B cell (primary cell): ENCODE data around the gene PTGES.

Experiments used
- CTCF ChIP-seq: fragments of 200-600 bp; IDR thresholded peaks from one replicate; pipeline ENCODE4 v1.8.0; 2022; ENCODE audit warnings: antibody characterized with exemption, mild to moderate bottlenecking
- EZH2 ChIP-seq: IDR thresholded peaks from 2 replicates; pipeline ENCODE4 v1.6.1; 2012; ENCODE audit warnings: borderline replicate concordance, low read depth, mild to moderate bottlenecking, moderate library complexity, low read length; ENCODE audit not compliant: insufficient read depth, poor library complexity, severe bottlenecking

- no peak for TF ChIP-seq CTCF
- TF ChIP-seq EZH2: no peak
Observed at GRCh38 chr9:129798973-129799372, 46.1 kb upstream of the PTGES start.
